SIG-M5 treated with dmso at 0.1 percent for 504 hours (cell line): ENCODE data around the gene PIEZO2.
"Not testable (repeated sequence)": the region's sequence is repeated elsewhere in the genome, so short reads cannot be mapped to it uniquely, and the experiment has no call there.

Experiments used
- DNase-seq: peaks from one replicate; lab custom pipeline; 2025; ENCODE audit not compliant: unreplicated experiment; lab: John Stamatoyannopoulos, UW

Gene PIEZO2

GRCh38 chr18:10933648-10934047, 215.7 kb downstream of the PIEZO2 start:
- not testable (repeated sequence) for DNase-seq

- no peak for DNase-seq
Observed at GRCh38 chr18:10930076-10930475, 219.3 kb downstream of the PIEZO2 start.

- no peak for DNase-seq
Observed at GRCh38 chr18:10928772-10929373, 220.5 kb downstream of the PIEZO2 start.

GRCh38 chr18:10928011-10928771, 221.2 kb downstream of the PIEZO2 start:
- no peak for DNase-seq

GRCh38 chr18:10927286-10927992, 221.9 kb downstream of the PIEZO2 start:
- no peak for DNase-seq

- no peak for DNase-seq
Observed at GRCh38 chr18:10926621-10927161, 222.7 kb downstream of the PIEZO2 start.

GRCh38 chr18:10924290-10924689, 225.1 kb downstream of the PIEZO2 start:
- DNase-seq: no peak

- DNase-seq: no peak
Observed at GRCh38 chr18:10923551-10924070, 225.8 kb downstream of the PIEZO2 start.

GRCh38 chr18:10923141-10923540, 226.2 kb downstream of the PIEZO2 start:
- no peak for DNase-seq

GRCh38 chr18:10922712-10923111, 226.7 kb downstream of the PIEZO2 start:
- DNase-seq: not testable (repeated sequence)

GRCh38 chr18:10920309-10920708, 229.1 kb downstream of the PIEZO2 start:
- DNase-seq: not testable (repeated sequence)

- DNase-seq: no peak
Observed at GRCh38 chr18:10919851-10920250, 229.5 kb downstream of the PIEZO2 start.

GRCh38 chr18:10916865-10917264, 232.5 kb downstream of the PIEZO2 start:
- no peak for DNase-seq

GRCh38 chr18:10916387-10916786, 233.0 kb downstream of the PIEZO2 start:
- DNase-seq: no peak

- DNase-seq: not testable (repeated sequence)
Observed at GRCh38 chr18:10915748-10916147, 233.6 kb downstream of the PIEZO2 start.

- DNase-seq: not testable (repeated sequence)
Observed at GRCh38 chr18:10914610-10915009, 234.8 kb downstream of the PIEZO2 start.

GRCh38 chr18:10913919-10914318, 235.4 kb downstream of the PIEZO2 start:
- DNase-seq: no peak

GRCh38 chr18:10912790-10913545, 236.4 kb downstream of the PIEZO2 start:
- no peak for DNase-seq

- DNase-seq: no peak
Observed at GRCh38 chr18:10909724-10910123, 239.6 kb downstream of the PIEZO2 start.

- no peak for DNase-seq
Observed at GRCh38 chr18:10908760-10909159, 240.6 kb downstream of the PIEZO2 start.

- no peak for DNase-seq
Observed at GRCh38 chr18:10907749-10908148, 241.6 kb downstream of the PIEZO2 start.
